ENCODE data around the gene IFI16. TPM values are rescaled to one million over a fixed set of nuclear protein-coding genes. Genes with fewer than 3 reads are reported as not detected.

IFI16 gene
- total and polyA plus RNA-seq, 2 of the 13 experiments (the other 11 are each of a cell fraction or from before 2014, with no cell fraction given): not detected

- in situ Hi-C loops (cut with HindIII; ENCODE audit: extremely low pct_ligation_motif_present, low pct_unique_long_range_greater_than_20kb): loop anchor here (25.0 kb wide), 1 partner anchor 827 kb away; the partner anchor contains the start of gene CD1D
- no TSS peak for BruUV-seq (replicated peaks)
- Histone ChIP-seq H3K79me2 (ENCODE audit: insufficient read depth, low read length) (no peaks in the 10 kb centered on the region), H3K4me2 (ENCODE audit: low read depth, low read length) (no peak overlapping the region), H3K9me3 (ENCODE audit: low read length) (no peaks in the 10 kb centered on the region), H3K27ac (ENCODE audit: extremely low read length, insufficient read depth, low read length) (no peak overlapping the region), H3K27me3 (ENCODE audit: control insufficient read depth in 1 of 2, insufficient read depth in 2 of 2, low read length in 2 of 2) (0 out of 5 replicates have a peak, but pooled peaks cover 0 to 2% of the 10 kb centered on the region in 2 experiments), H4K20me1 (ENCODE audit: insufficient read depth, low read length) (no peaks in the 10 kb centered on the region), H2AFZ (ENCODE audit: low read length) (no peak overlapping the region), H3K4me1 (ENCODE audit: insufficient read depth, low read length) (no peaks in the 10 kb centered on the region), H3K4me3 (replicated peaks in 1 of 3; ENCODE audit: insufficient read depth in 1 of 3, low read depth in 2 of 3, low read length in 3 of 3) (no peak overlapping the region), H3K9ac (ENCODE audit: insufficient read depth, low read depth, low read length) (no peak overlapping the region), H3K36me3 (replicated peaks in 1 of 2; ENCODE audit: control insufficient read depth in 1 of 2, insufficient read depth in 2 of 2, low read length in 2 of 2) (no peaks in the 10 kb centered on the region)
- 52% methylated on average over 3 of the region's 3 CpGs for whole genome bisulfite sequencing (ENCODE audit: low lambda C conversion rate)
- ChIA-PET CTCF (ENCODE audit: low intra/inter-chr PET ratio, low total read pairs) (no interaction called here), POLR2A (no interaction called here)
- intact Hi-C loops (cut with micrococcal nuclease; ENCODE audit: unreplicated experiment): no loop called here
- ATAC-seq (no peak), FAIRE-seq (no peak), DNase-seq (ENCODE audit: low spot score) (no peak)
- TF ChIP-seq FOXM1 (CRISPR knock-in tag; IDR thresholded peaks at IDR 0.05) (no peak), ZNF609 (CRISPR knock-in tag; IDR thresholded peaks at IDR 0.05; ENCODE audit: borderline replicate concordance) (no peak), ZNF17 (CRISPR knock-in tag; IDR thresholded peaks at IDR 0.05) (no peak)
These were observed 4.4 kb downstream of the IFI16 start for GRCh38 chr1:159014003-159014571.

Measured in HepG2 (cell line).